Mucosa of descending colon (tissue), 3 donors: ENCODE results near the gene IL3RA. TPM values are rescaled to one million over a fixed set of nuclear protein-coding genes. Genes with fewer than 3 reads are reported as not detected.
A peak's percentile ranks its signal among the peaks of the same experiment; 100 is the strongest.

Experiments used
- ATAC-seq: fragments of 200-7000 bp; cut with Tn5 transposase; one replicate; pipeline ENCODE4 v1.9.1; 2020; ENCODE audit warnings: mild to moderate bottlenecking, moderate library complexity
- DNase-seq, 3 donors: peaks; one replicate each; pipeline ENCODE4 v3.0.0-alpha.2; 2020
- H3K36me3 ChIP-seq: fragments of 200-600 bp; one replicate; pipeline ENCODE4 v1.8.0; 2021; ENCODE audit warnings: low read depth, mild to moderate bottlenecking
- H3K4me1 ChIP-seq: fragments of 200-600 bp; one replicate; pipeline ENCODE4 v1.8.0; 2021; ENCODE audit warnings: low read depth, mild to moderate bottlenecking
- H3K4me3 ChIP-seq: fragments of 200-600 bp; one replicate; pipeline ENCODE4 v1.8.0; 2021; ENCODE audit warnings: mild to moderate bottlenecking
- H3K9me3 ChIP-seq: fragments of 200-600 bp; one replicate; pipeline ENCODE4 v1.8.0; 2021; ENCODE audit warnings: mild to moderate bottlenecking
- CTCF ChIP-seq: fragments of 200-600 bp; IDR thresholded peaks from one replicate; pipeline ENCODE4 v1.8.0; 2022; ENCODE audit warnings: antibody characterized with exemption, mild to moderate bottlenecking
- intact Hi-C, 2 donors: fragments of 100-400 bp; cut with DNase I in 1 of 2; cut with micrococcal nuclease in 1 of 2; formaldehyde crosslinking; loops; one replicate each; pipeline versions ENCODE4 v1.11.0 to v1.11.1; 2022; cut with DNase I, micrococcal nuclease
- total RNA-seq, 3 donors: library from RNA; stranded (reverse); fragmentation: NEBNext Ultra II Directional in 2 of 3; extraction: Animal tissue kit (Norgen Biotek cat#: 25700) in 2 of 3; gene quantifications; one replicate each; pipeline versions ENCODE4 v1.2.1 to v1.2.4, GENCODE V29; 2021 to 2023
- donor health status: DM: no; HTN: no; CAD: no; lungs with moderate emphysema.
- donor health status: DM: no; HTN: no; CAD: no.
- donor health status: DM: no; HTN: yes; CAD: no.

Gene IL3RA
- total RNA-seq, 3 donors from 2014 or later: 6.3 to 11.6 (median 8.5) TPM

- H3K36me3 ChIP-seq: peaks cover 3% of the 10 kb centered on the region
- TF ChIP-seq CTCF: no peak
- intact Hi-C loops: no loop called here
- DNase-seq (peak in 2 of 3 donors; percentile 18 to 51), ATAC-seq (no peak)
- H3K4me1 ChIP-seq: peaks cover 2% of the 10 kb centered on the region
- no peaks in the 10 kb centered on the region for H3K9me3 ChIP-seq
- H3K4me3 ChIP-seq: no peak overlapping the region
These were observed 60.4 kb downstream of the IL3RA start for GRCh38 chrX:1397001-1397400.

- no peak for TF ChIP-seq CTCF
- ATAC-seq: no peak
- peak in 2 of 3 donors; percentile 16 to 26 for DNase-seq
These were observed 61.1 kb downstream of the IL3RA start for GRCh38 chrX:1397441-1398270.

GRCh38 chrX:1398431-1399340 lies 62.1 kb downstream of the IL3RA start:
- DNase-seq (peak in 2 of 3 donors; percentile 28 to 44), ATAC-seq (peak; percentile 4)
- Histone ChIP-seq H3K9me3 (no peaks in the 10 kb centered on the region), H3K4me1 (peaks cover 2% of the 10 kb centered on the region), H3K36me3 (peaks cover 5% of the 10 kb centered on the region), H3K4me3 (no peak overlapping the region)
- intact Hi-C loops: no loop called here
- TF ChIP-seq CTCF: no peak

More at GRCh38 chrX:1397441-1398270, 61.1 kb downstream of the IL3RA start:
- Histone ChIP-seq H3K4me3 (no peak overlapping the region), H3K36me3 (no peaks in the 10 kb centered on the region), H3K4me1 (peaks cover 2% of the 10 kb centered on the region), H3K9me3 (no peaks in the 10 kb centered on the region)
- intact Hi-C loops: no loop called here

GRCh38 chrX:1400049-1400448 lies 63.5 kb downstream of the IL3RA start:
- intact Hi-C loops: no loop called here
- no peak overlapping the region for H3K4me3 ChIP-seq
- DNase-seq (peak in 1 of 3 donors; percentile 31), ATAC-seq (no peak)
- no peak for TF ChIP-seq CTCF
- no peaks in the 10 kb centered on the region for H3K4me1 ChIP-seq
- peaks cover 5% of the 10 kb centered on the region for H3K36me3 ChIP-seq
- no peaks in the 10 kb centered on the region for H3K9me3 ChIP-seq

GRCh38 chrX:1400742-1401471 lies 64.3 kb downstream of the IL3RA start:
- no peak overlapping the region for H3K4me3 ChIP-seq
- DNase-seq (peak in 2 of 3 donors; percentile 42 to 57), ATAC-seq (peak; percentile 37)
- TF ChIP-seq CTCF: no peak
- H3K9me3 ChIP-seq: no peaks in the 10 kb centered on the region
- peaks cover 5% of the 10 kb centered on the region for H3K36me3 ChIP-seq
- no peaks in the 10 kb centered on the region for H3K4me1 ChIP-seq
- intact Hi-C loops: no loop called here
